DND-41 (cell line): ENCODE data around the gene SGIP1.

ENCODE experiments used
- ATAC-seq: fragments of 200-7000 bp; cut with Tn5 transposase; 3 replicates; pipeline ENCODE4 v1.9.1; 2021; ENCODE audit warnings: low read depth; ENCODE audit not compliant: insufficient read depth
- DNase-seq: peaks from one replicate; pipeline ENCODE4 v3.0.0-alpha.2; 2020
- H2AFZ ChIP-seq: 2 replicates; pipeline ENCODE4 v1.6.0; 2012; ENCODE audit warnings: low read depth, low read length
- H3K27ac ChIP-seq: 2 replicates; pipeline ENCODE4 v1.5.1; 2012; ENCODE audit warnings: low read length, inconsistent platforms
- H3K27me3 ChIP-seq: fragments of 200-600 bp; sonication (generic); 2 replicates; pipeline ENCODE4 v1.6.0; 2012; ENCODE audit warnings: low read length, mild to moderate bottlenecking, inconsistent platforms; ENCODE audit not compliant: insufficient read depth, poor library complexity
- H3K36me3 ChIP-seq: 2 replicates; pipeline ENCODE4 v1.5.1; 2012; ENCODE audit warnings: low read length, inconsistent platforms; ENCODE audit not compliant: insufficient read depth
- H3K4me1 ChIP-seq: 2 replicates; pipeline ENCODE4 v1.5.1; 2012; ENCODE audit warnings: mild to moderate bottlenecking, low read length; ENCODE audit not compliant: insufficient read depth
- H3K4me2 ChIP-seq: 2 replicates; pipeline ENCODE4 v1.6.0; 2012; ENCODE audit warnings: mild to moderate bottlenecking, moderate library complexity, low read length, inconsistent platforms; ENCODE audit not compliant: insufficient read depth
- H3K4me3 ChIP-seq, 2 experiments: fragments of 200-600 bp in 1 of 2; shearing (Covaris generic) in 1 of 2; 2 replicates each; pipeline ENCODE4 v1.5.1; 2012 to 2016; ENCODE audit warnings: inconsistent platforms in 2 of 2, low read length in 2 of 2, mild to moderate bottlenecking in 2 of 2, low read depth in 1 of 2, moderate library complexity in 1 of 2
- H3K79me2 ChIP-seq: 2 replicates; pipeline ENCODE4 v1.6.0; 2012; ENCODE audit warnings: low read length, inconsistent platforms; ENCODE audit not compliant: insufficient read depth
- H3K9ac ChIP-seq: 2 replicates; pipeline ENCODE4 v1.6.0; 2012; ENCODE audit warnings: low read depth, mild to moderate bottlenecking, inconsistent platforms, low read length, moderate library complexity
- H3K9me3 ChIP-seq: 2 replicates; pipeline ENCODE4 v1.5.1; 2012; ENCODE audit warnings: low read length, moderate library complexity, mild to moderate bottlenecking, inconsistent platforms; ENCODE audit not compliant: insufficient read depth, severe bottlenecking
- H4K20me1 ChIP-seq: 2 replicates; pipeline ENCODE4 v1.6.0; 2012; ENCODE audit warnings: low read length; ENCODE audit not compliant: insufficient read depth
- EZH2 ChIP-seq: IDR thresholded peaks from 3 replicates; pipeline ENCODE4 v1.6.1; 2012; ENCODE audit warnings: borderline replicate concordance, low read depth, mild to moderate bottlenecking, moderate library complexity, low read length, inconsistent platforms; ENCODE audit not compliant: severe bottlenecking
- TF ChIP-seq, protein P1 (sequence below): IDR thresholded peaks from 2 replicates; pipeline ENCODE4 v1.5.1; 2012; ENCODE audit warnings: borderline replicate concordance, low read length, moderate library complexity, mild to moderate bottlenecking; ENCODE audit not compliant: poor library complexity, severe bottlenecking; ENCODE audit errors: extremely low read depth

SGIP1 gene

DNA sequence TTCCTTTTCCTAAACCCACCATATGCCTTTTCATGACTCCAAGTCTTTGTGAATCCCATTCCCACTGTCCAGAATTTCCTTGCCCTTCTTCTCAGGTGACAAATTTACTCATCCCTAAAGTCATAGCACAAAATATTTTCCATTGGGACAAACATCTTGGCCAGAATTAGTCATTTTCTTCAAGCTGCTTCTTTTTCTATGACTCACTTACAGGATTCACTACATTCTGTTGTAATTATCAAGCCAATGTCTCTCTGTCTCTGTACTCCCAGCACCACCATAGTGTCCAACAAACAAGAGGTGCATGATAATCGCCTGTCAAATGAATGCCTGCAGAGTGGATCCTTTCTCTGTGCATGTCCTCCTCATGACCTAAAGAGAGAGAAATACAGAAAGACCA is 37.8 kb downstream of the SGIP1 start:
- Histone ChIP-seq H4K20me1 (no peaks in the 10 kb centered on the region), H3K4me2 (no peak overlapping the region), H3K79me2 (no peaks in the 10 kb centered on the region), H2AFZ (no peak overlapping the region), H3K4me1 (no peaks in the 10 kb centered on the region), H3K36me3 (no peaks in the 10 kb centered on the region), H3K4me3 (no peak overlapping the region), H3K9me3 (no peaks in the 10 kb centered on the region), H3K9ac (no peak overlapping the region), H3K27me3 (no peaks in the 10 kb centered on the region), H3K27ac (no peak overlapping the region)
- DNase-seq (no peak), ATAC-seq (no peak)
- TF ChIP-seq EZH2, result no peak
- TF ChIP-seq, protein P1, sequence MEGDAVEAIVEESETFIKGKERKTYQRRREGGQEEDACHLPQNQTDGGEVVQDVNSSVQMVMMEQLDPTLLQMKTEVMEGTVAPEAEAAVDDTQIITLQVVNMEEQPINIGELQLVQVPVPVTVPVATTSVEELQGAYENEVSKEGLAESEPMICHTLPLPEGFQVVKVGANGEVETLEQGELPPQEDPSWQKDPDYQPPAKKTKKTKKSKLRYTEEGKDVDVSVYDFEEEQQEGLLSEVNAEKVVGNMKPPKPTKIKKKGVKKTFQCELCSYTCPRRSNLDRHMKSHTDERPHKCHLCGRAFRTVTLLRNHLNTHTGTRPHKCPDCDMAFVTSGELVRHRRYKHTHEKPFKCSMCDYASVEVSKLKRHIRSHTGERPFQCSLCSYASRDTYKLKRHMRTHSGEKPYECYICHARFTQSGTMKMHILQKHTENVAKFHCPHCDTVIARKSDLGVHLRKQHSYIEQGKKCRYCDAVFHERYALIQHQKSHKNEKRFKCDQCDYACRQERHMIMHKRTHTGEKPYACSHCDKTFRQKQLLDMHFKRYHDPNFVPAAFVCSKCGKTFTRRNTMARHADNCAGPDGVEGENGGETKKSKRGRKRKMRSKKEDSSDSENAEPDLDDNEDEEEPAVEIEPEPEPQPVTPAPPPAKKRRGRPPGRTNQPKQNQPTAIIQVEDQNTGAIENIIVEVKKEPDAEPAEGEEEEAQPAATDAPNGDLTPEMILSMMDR, result no peak

DNA sequence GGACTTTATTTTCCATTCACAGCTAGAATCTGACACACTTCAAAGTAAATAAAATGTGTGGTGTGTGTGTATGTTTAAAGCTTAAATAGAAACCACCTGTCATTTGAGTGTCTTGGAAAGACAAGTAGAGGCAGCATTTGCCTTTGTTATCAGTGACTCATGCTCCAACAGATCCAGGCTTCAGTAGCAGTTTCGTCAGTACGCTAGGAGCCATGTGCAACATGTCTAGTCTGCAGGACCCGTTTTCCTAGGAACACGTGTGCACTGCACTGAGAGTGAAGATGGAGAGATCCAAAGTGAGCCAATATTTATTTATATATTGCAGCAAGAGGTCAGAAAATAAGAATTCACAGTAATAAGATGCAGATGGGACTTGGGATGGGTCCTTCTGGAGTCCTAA is 41.8 kb downstream of the SGIP1 start:
- Histone ChIP-seq H3K4me3 (no peak overlapping the region), H3K27me3 (no peaks in the 10 kb centered on the region), H2AFZ (no peak overlapping the region), H3K9ac (no peak overlapping the region), H3K4me2 (no peak overlapping the region), H4K20me1 (no peaks in the 10 kb centered on the region), H3K79me2 (no peaks in the 10 kb centered on the region), H3K27ac (no peak overlapping the region), H3K36me3 (no peaks in the 10 kb centered on the region), H3K4me1 (no peaks in the 10 kb centered on the region), H3K9me3 (no peaks in the 10 kb centered on the region)
- TF ChIP-seq, protein P1, result no peak
- TF ChIP-seq EZH2, result no peak
- DNase-seq (no peak), ATAC-seq (no peak)

DNA sequence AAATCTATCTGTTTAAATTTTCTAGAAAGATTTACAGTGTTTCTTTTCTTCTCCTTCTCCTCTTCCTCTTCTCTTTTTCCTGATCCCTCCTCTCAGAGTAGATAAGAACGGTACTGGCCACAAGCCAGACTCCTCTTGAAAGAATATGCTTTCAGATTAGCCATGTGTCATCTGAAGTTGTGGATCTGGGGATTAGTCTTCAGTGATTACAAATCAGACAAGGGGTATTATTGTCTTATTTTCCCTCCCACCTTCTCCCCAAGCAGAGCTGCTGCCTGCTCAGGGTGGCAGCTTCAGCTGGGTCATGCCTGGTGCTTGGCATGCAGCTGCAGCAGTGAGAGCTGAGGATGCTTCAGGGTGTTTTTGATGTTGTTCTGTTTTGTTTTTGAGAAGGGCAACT is 42.7 kb downstream of the SGIP1 start:
- Histone ChIP-seq H3K27ac (no peak overlapping the region), H3K4me3 (no peak overlapping the region), H3K9me3 (no peaks in the 10 kb centered on the region), H3K79me2 (no peaks in the 10 kb centered on the region), H3K27me3 (no peaks in the 10 kb centered on the region), H3K9ac (no peak overlapping the region), H2AFZ (no peak overlapping the region), H3K4me1 (no peaks in the 10 kb centered on the region), H3K4me2 (no peak overlapping the region), H3K36me3 (no peaks in the 10 kb centered on the region), H4K20me1 (no peaks in the 10 kb centered on the region)
- no peak for ATAC-seq
- no peak for DNase-seq
- TF ChIP-seq, protein P1, result no peak
- no peak for TF ChIP-seq EZH2

DNA sequence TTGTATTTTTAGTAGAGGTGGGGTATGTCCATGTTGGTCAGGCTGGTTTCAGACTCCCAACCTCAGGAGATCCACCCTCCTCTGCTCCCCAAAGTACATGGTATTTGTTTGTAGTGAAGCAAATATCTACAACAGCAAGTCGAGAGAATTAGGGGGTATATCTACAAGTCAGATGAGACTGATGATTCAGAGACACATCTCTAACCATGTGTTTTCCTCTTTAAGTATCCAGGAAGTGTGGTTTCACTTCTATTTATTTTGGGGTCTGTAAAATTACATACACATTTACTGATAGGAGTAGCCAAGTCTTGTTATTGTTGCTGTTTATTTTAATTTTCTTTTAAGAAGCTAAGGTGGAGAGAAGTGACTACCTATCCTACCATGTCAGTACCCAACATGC is 44.9 kb downstream of the SGIP1 start:
- H3K4me1 ChIP-seq, result no peaks in the 10 kb centered on the region
- H3K79me2 ChIP-seq, result no peaks in the 10 kb centered on the region
- ATAC-seq (no peak), DNase-seq (no peak)
- H2AFZ ChIP-seq, result no peak overlapping the region
- H3K27ac ChIP-seq, result no peak overlapping the region
- no peak overlapping the region for H3K4me3 ChIP-seq
- TF ChIP-seq, protein P1, result no peak
- TF ChIP-seq EZH2, result no peak
- H3K27me3 ChIP-seq, result no peaks in the 10 kb centered on the region
- H3K9ac ChIP-seq, result no peak overlapping the region
- no peaks in the 10 kb centered on the region for H3K36me3 ChIP-seq
- H3K9me3 ChIP-seq, result no peaks in the 10 kb centered on the region
- no peaks in the 10 kb centered on the region for H4K20me1 ChIP-seq
- H3K4me2 ChIP-seq, result no peak overlapping the region
